B cell (primary cell): ENCODE measurements around the gene ZNF574. TPM values are rescaled to one million over a fixed set of nuclear protein-coding genes. Genes with fewer than 3 reads are reported as not detected.
A peak's percentile ranks its signal among the peaks of the same experiment; 100 is the strongest.

Experiments
- ATAC-seq: fragments of 200-7000 bp; cut with Tn5 transposase; one replicate; pipeline ENCODE4 v1.10.0; 2021; ENCODE audit warnings: low read depth, mild to moderate bottlenecking, moderate number of reproducible peaks, moderate library complexity
- CTCF ChIA-PET: fragments of 350-600 bp; sonication (Branson Sonifier 250); formaldehyde crosslinking; loops from one replicate; lab custom pipeline; 2021; ENCODE audit warnings: antibody characterized with exemption, inconsistent platforms; lab: Charles Lee
- POLR2A ChIA-PET: fragments of 350-600 bp; sonication (Branson Sonifier 250); formaldehyde crosslinking; loops from one replicate; lab custom pipeline; 2021; ENCODE audit warnings: antibody characterized with exemption; lab: Charles Lee
- DNase-seq: peaks from one replicate; pipeline ENCODE4 v3.0.0; 2013
- H2AFZ ChIP-seq: 2 replicates; pipeline ENCODE4 v1.6.1; 2012; ENCODE audit warnings: mild to moderate bottlenecking, low read depth, low read length; ENCODE audit not compliant: insufficient read depth, poor library complexity, severe bottlenecking
- H3K27ac ChIP-seq, 2 donors: 1 replicate in 1 of 2; 2 replicates in 1 of 2; pipeline ENCODE4 v1.5.1; 2012 to 2013; ENCODE audit warnings: low read length in 2 of 2, mild to moderate bottlenecking in 2 of 2, moderate library complexity in 1 of 2
- H3K27me3 ChIP-seq, 4 experiments: fragments of 200-600 bp in 1 of 4; sonication (generic) in 1 of 4; replicated peaks in 1 of 4; 1 replicate in 2 of 4; 2 replicates in 2 of 4; pipeline versions ENCODE4 v1.6.1 to v1.7.0; 2013 to 2016; ENCODE audit warnings: low read length in 3 of 4, mild to moderate bottlenecking in 2 of 4, mixed read lengths in 1 of 4, moderate library complexity in 1 of 4; ENCODE audit not compliant: insufficient read depth in 4 of 4, control insufficient read depth in 3 of 4; ENCODE audit errors: control extremely low read depth in 1 of 4
- H3K36me3 ChIP-seq, 2 experiments: replicated peaks in 1 of 2; 1 replicate in 1 of 2; 2 replicates in 1 of 2; pipeline versions ENCODE4 v1.6.1 to v1.7.1; 2013; ENCODE audit warnings: low read length in 1 of 2; ENCODE audit not compliant: insufficient read depth in 2 of 2, control insufficient read depth in 1 of 2; ENCODE audit errors: control extremely low read depth in 1 of 2, extremely low read depth in 1 of 2
- H3K4me1 ChIP-seq, 2 donors: fragments of 200-600 bp in 1 of 2; sonication (generic) in 1 of 2; 1 replicate in 1 of 2; 2 replicates in 1 of 2; pipeline versions ENCODE4 v1.5.1 to v1.6.1; 2013 to 2017; ENCODE audit warnings: low read length in 2 of 2; ENCODE audit not compliant: control insufficient read depth in 2 of 2, insufficient read depth in 2 of 2
- H3K4me2 ChIP-seq: replicated peaks from 2 replicates; pipeline ENCODE3; 2012; ENCODE audit warnings: mild to moderate bottlenecking, low read depth, low read length; ENCODE audit not compliant: poor library complexity, severe bottlenecking
- H3K4me3 ChIP-seq, 5 experiments: fragments of 200-600 bp in 1 of 5; sonication (generic) in 1 of 5; 1 replicate in 3 of 5; 2 replicates in 2 of 5; pipeline versions ENCODE4 v1.5.1 to v1.7.0; 2011 to 2016; ENCODE audit warnings: low read length in 4 of 5, mild to moderate bottlenecking in 4 of 5, low read depth in 2 of 5, control low read depth in 1 of 5, moderate library complexity in 1 of 5; ENCODE audit not compliant: insufficient read depth in 1 of 5; ENCODE audit errors: control extremely low read depth in 1 of 5, extremely low read depth in 1 of 5
- H3K79me2 ChIP-seq: fragments of 200-600 bp; sonication (generic); one replicate; pipeline ENCODE4 v1.6.0; 2016; ENCODE audit warnings: low read length; ENCODE audit not compliant: control insufficient read depth, insufficient read depth
- H3K9ac ChIP-seq: fragments of 200-600 bp; sonication (generic); 2 replicates; pipeline ENCODE4 v1.6.1; 2017; ENCODE audit warnings: mild to moderate bottlenecking, low read length, moderate library complexity
- H3K9me3 ChIP-seq, 3 donors: one replicate each; pipeline versions ENCODE4 v1.6.1 to v1.7.1; 2013; ENCODE audit warnings: low read length in 2 of 3; ENCODE audit not compliant: control insufficient read depth in 2 of 3, insufficient read depth in 1 of 3; ENCODE audit errors: control extremely low read depth in 1 of 3
- H4K20me1 ChIP-seq: 2 replicates; pipeline ENCODE4 v1.6.0; 2012; ENCODE audit warnings: mild to moderate bottlenecking, low read length; ENCODE audit not compliant: insufficient read depth, control insufficient read depth, poor library complexity, severe bottlenecking
- H3K27ac Mint-ChIP-seq: one replicate; pipeline ENCODE4 v1.8.0; 2021; ENCODE audit warnings: mixed read lengths
- H3K27me3 Mint-ChIP-seq: one replicate; pipeline ENCODE4 v1.8.0; 2021; ENCODE audit warnings: mixed read lengths
- H3K4me1 Mint-ChIP-seq: one replicate; pipeline ENCODE4 v1.8.0; 2021; ENCODE audit warnings: mixed read lengths
- H3K4me3 Mint-ChIP-seq: one replicate; pipeline ENCODE4 v1.8.0; 2021; ENCODE audit warnings: mixed read lengths
- H3K9me3 Mint-ChIP-seq: one replicate; pipeline ENCODE4 v1.8.0; 2022; ENCODE audit warnings: mixed read lengths; ENCODE audit not compliant: insufficient read depth
- CTCF ChIP-seq: fragments of 200-600 bp; IDR thresholded peaks from one replicate; pipeline ENCODE4 v1.8.0; 2022; ENCODE audit warnings: antibody characterized with exemption, mild to moderate bottlenecking
- EZH2 ChIP-seq: IDR thresholded peaks from 2 replicates; pipeline ENCODE4 v1.6.1; 2012; ENCODE audit warnings: borderline replicate concordance, low read depth, mild to moderate bottlenecking, moderate library complexity, low read length; ENCODE audit not compliant: insufficient read depth, poor library complexity, severe bottlenecking
- WGBS: methylation state at CpG from one replicate; pipeline ENCODE4 v1.1.5; 2013; ENCODE audit warnings: missing lambda C conversion rate; ENCODE audit not compliant: insufficient coverage; 5-methylcytosine and 5-hydroxymethylcytosine counted together
- intact Hi-C: fragments of 100-400 bp; cut with micrococcal nuclease; formaldehyde crosslinking; loops from one replicate; pipeline ENCODE4 v1.10.0; 2022
- polyA plus RNA-seq: library from polyadenylated mRNA; depleted of rRNA; stranded (reverse); fragments of >200 nt; gene quantifications from 2 replicates; pipeline ENCODE4 v1.2.3, GENCODE V29; 2012
- total RNA-seq, 2 donors: library from RNA; stranded (reverse); fragments of 120-200 nt in 1 of 2; gene quantifications; 1 replicate in 1 of 2; 2 replicates in 1 of 2; pipeline versions ENCODE4 v1.2.3 to v1.2.4, GENCODE V29; 2013 to 2022

Gene ZNF574
- total and polyA plus RNA-seq, 2 donors (not counting 1 experiment from before 2014, with no cell fraction given), result 27.4 to 29.1 TPM

- ChIA-PET POLR2A (no interaction called here), CTCF (interaction anchor here (0.6 to 2.2 kb wide), 7 partner anchors 10 to 825 kb away, joined by 3 to 6 read pairs (median 3); no protein-coding TSS in a partner anchor)
- H3K27ac Mint-ChIP-seq, result no peak overlapping the region
- H3K36me3 ChIP-seq, result no peaks in the 10 kb centered on the region
- no peaks in the 10 kb centered on the region for H3K9me3 Mint-ChIP-seq
- intact Hi-C loops, result no loop called here
- TF ChIP-seq EZH2, result no peak
- TF ChIP-seq CTCF, result peak; percentile 21
- no peaks in the 10 kb centered on the region for H4K20me1 ChIP-seq
- no peaks in the 10 kb centered on the region for H3K4me1 Mint-ChIP-seq
- no peaks in the 10 kb centered on the region for H3K79me2 ChIP-seq
- DNase-seq (no peak), ATAC-seq (no peak)
- peaks cover 30% of the 10 kb centered on the region for H3K27me3 Mint-ChIP-seq
- 100% methylated on average over 4 of the region's 8 CpGs for WGBS
- H3K4me3 ChIP-seq, result no peak overlapping the region
- no peaks in the 10 kb centered on the region for H3K4me1 ChIP-seq
- H2AFZ ChIP-seq, result no peak overlapping the region
- no peak overlapping the region for H3K4me2 ChIP-seq
- no peak overlapping the region for H3K4me3 Mint-ChIP-seq
- no peak overlapping the region for H3K9ac ChIP-seq
- no peak overlapping the region for H3K27ac ChIP-seq
- H3K9me3 ChIP-seq, result no peaks in the 10 kb centered on the region
- H3K27me3 ChIP-seq, result peaks cover 0 to 11% (median 0%) of the 10 kb centered on the region in 4 experiments
Measured at GRCh38 chr19:42028304-42029216, 47.4 kb upstream of the ZNF574 start.
